Neural progenitor cell (in vitro differentiated cells): ENCODE results near the gene SELENOH.

Experiments used
- EZH2 ChIP-seq: fragments of 200-600 bp; sonication (generic); IDR thresholded peaks from 2 replicates; pipeline ENCODE4 v1.6.1; 2017; ENCODE audit warnings: antibody characterized with exemption, mild to moderate bottlenecking, moderate library complexity
- EZH2phosphoT487 ChIP-seq: fragments of 200-600 bp; sonication (generic); IDR thresholded peaks from 2 replicates; pipeline ENCODE4 v1.6.1; 2017; ENCODE audit warnings: antibody characterized with exemption

- TF ChIP-seq EZH2phosphoT487 (no peak), EZH2 (no peak)
Observed at GRCh38 chr11:57763568-57763967, 22.3 kb downstream of the SELENOH start.
